ENCODE measurements around the gene PTPA.
"Not testable (repeated sequence)": the region's sequence is repeated elsewhere in the genome, so short reads cannot be mapped to it uniquely, and the experiment has no call there.

DNA sequence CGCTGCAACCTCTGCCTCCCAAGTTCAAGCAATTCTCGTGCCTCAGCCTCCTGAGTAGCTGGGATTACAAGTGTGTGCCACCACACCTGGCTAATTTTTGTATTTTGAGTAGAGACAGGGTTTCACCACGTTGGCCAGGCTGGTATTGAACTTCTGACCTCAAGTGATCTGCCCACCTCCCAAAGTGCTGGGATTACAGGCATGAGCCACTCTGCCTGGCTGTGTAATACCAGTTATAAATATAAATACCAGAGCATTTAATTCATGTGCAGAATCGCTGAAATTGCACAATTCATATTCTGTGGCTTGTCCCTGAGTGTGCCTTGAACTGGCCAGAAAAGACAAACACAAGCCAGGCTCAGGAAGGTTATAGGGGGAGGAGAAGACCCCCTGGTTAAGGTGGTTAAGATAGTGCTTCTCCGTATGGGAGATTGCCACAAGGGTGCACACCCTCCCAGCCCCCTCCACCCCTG is 52.0 kb downstream of the PTPA start:
- TF ChIP-seq ZNF184 (CRISPR knock-in tag; IDR thresholded peaks at IDR 0.05); SIX5 (IDR thresholded peaks at IDR 0.05; ENCODE audit: borderline replicate concordance in 1 of 2, insufficient read depth in 1 of 2, low read depth in 1 of 2, low read length in 2 of 2); GABPB1 (CRISPR knock-in tag; IDR thresholded peaks at IDR 0.05); ZNF324 (CRISPR knock-in tag; IDR thresholded peaks at IDR 0.05); ZC3H4 (CRISPR knock-in tag; IDR thresholded peaks at IDR 0.05; ENCODE audit: borderline replicate concordance); ZNF274 (IDR thresholded peaks at IDR 0.05; ENCODE audit: borderline replicate concordance, low read depth, low read length); RAD21 (CRISPR knock-in tag; conservative IDR thresholded peaks at IDR 0.05 in 1 of 2, IDR thresholded peaks at IDR 0.05 in 1 of 2); TEAD2 (tag; IDR thresholded peaks at IDR 0.05); EZH2 (IDR thresholded peaks at IDR 0.05; ENCODE audit: borderline replicate concordance, low read depth, low read length): not testable (repeated sequence)
- TF ChIP-seq, protein P1, sequence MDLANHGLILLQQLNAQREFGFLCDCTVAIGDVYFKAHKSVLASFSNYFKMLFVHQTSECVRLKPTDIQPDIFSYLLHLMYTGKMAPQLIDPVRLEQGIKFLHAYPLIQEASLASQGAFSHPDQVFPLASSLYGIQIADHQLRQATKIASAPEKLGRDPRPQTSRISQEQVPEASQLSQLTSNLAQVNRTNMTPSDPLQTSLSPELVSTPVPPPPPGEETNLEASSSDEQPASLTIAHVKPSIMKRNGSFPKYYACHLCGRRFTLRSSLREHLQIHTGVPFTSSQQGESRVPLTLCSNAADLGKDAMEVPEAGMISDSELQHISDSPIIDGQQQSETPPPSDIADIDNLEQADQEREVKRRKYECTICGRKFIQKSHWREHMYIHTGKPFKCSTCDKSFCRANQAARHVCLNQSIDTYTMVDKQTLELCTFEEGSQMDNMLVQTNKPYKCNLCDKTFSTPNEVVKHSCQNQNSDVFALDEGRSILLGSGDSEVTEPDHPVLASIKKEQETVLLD (IDR thresholded peaks at IDR 0.05): not testable (repeated sequence)
- TF ChIP-seq, protein P2, sequence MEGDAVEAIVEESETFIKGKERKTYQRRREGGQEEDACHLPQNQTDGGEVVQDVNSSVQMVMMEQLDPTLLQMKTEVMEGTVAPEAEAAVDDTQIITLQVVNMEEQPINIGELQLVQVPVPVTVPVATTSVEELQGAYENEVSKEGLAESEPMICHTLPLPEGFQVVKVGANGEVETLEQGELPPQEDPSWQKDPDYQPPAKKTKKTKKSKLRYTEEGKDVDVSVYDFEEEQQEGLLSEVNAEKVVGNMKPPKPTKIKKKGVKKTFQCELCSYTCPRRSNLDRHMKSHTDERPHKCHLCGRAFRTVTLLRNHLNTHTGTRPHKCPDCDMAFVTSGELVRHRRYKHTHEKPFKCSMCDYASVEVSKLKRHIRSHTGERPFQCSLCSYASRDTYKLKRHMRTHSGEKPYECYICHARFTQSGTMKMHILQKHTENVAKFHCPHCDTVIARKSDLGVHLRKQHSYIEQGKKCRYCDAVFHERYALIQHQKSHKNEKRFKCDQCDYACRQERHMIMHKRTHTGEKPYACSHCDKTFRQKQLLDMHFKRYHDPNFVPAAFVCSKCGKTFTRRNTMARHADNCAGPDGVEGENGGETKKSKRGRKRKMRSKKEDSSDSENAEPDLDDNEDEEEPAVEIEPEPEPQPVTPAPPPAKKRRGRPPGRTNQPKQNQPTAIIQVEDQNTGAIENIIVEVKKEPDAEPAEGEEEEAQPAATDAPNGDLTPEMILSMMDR (IDR thresholded peaks at IDR 0.05 in 2 of 3, conservative IDR thresholded peaks at IDR 0.05 in 1 of 3; ENCODE audit: insufficient read depth in 2 of 3, low read depth in 1 of 3, low read length in 3 of 3): not testable (repeated sequence)
- TF ChIP-seq, protein P3, sequence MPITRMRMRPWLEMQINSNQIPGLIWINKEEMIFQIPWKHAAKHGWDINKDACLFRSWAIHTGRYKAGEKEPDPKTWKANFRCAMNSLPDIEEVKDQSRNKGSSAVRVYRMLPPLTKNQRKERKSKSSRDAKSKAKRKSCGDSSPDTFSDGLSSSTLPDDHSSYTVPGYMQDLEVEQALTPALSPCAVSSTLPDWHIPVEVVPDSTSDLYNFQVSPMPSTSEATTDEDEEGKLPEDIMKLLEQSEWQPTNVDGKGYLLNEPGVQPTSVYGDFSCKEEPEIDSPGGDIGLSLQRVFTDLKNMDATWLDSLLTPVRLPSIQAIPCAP (CRISPR knock-in tag; IDR thresholded peaks at IDR 0.05; ENCODE audit: borderline replicate concordance): not testable (repeated sequence)
